Activated CD4-positive, alpha-beta T cell treated with anti-CD3 and anti-CD28 coated beads, Interleukin-2, amount 10 ng/mL, durations not matched to agents 24 days and 14 days (primary cell): ENCODE measurements around the gene PGBD1. TPM values are rescaled to one million over a fixed set of nuclear protein-coding genes. Genes with fewer than 3 reads are reported as not detected.

Source experiments
- DNase-seq: peaks from one replicate; pipeline ENCODE4 v3.0.0; 2022
- H3K27ac Mint-ChIP-seq: one replicate; pipeline ENCODE4 v1.8.0; 2022; ENCODE audit warnings: mild to moderate bottlenecking, mixed read lengths
- H3K27me3 Mint-ChIP-seq: one replicate; pipeline ENCODE4 v1.8.0; 2022; ENCODE audit warnings: mixed read lengths
- H3K36me3 Mint-ChIP-seq: one replicate; pipeline ENCODE4 v1.8.0; 2022; ENCODE audit warnings: low read depth, mild to moderate bottlenecking, mixed read lengths
- H3K4me1 Mint-ChIP-seq: one replicate; pipeline ENCODE4 v1.8.0; 2021; ENCODE audit warnings: mixed read lengths
- H3K4me3 Mint-ChIP-seq: one replicate; pipeline ENCODE4 v1.8.0; 2022; ENCODE audit warnings: mild to moderate bottlenecking, moderate library complexity, mixed read lengths
- H3K9me3 Mint-ChIP-seq: one replicate; pipeline ENCODE4 v1.8.0; 2021; ENCODE audit warnings: mixed read lengths
- intact Hi-C: fragments of 100-400 bp; cut with micrococcal nuclease; formaldehyde crosslinking; loops from one replicate; pipeline ENCODE4 v1.15.1; 2023
- total RNA-seq: library from RNA; stranded (reverse); gene quantifications from 2 replicates; pipeline ENCODE4 v1.2.3, GENCODE V29; 2022

The PGBD1 gene
- total RNA-seq, 1 donor from 2014 or later, result 1.8 TPM

- peaks cover 15% of the 10 kb centered on the region for H3K27me3 Mint-ChIP-seq
- H3K27ac Mint-ChIP-seq, result no peak overlapping the region
- H3K9me3 Mint-ChIP-seq, result no peaks in the 10 kb centered on the region
- peaks cover 8% of the 10 kb centered on the region for H3K36me3 Mint-ChIP-seq
- H3K4me1 Mint-ChIP-seq, result peaks cover 29% of the 10 kb centered on the region
- intact Hi-C loops, result loop anchor here (10.0 kb wide), 1 partner anchor 446 kb away; no protein-coding TSS in a partner anchor
- peak overlapping the region; percentile 98 for H3K4me3 Mint-ChIP-seq
- DNase-seq, result no peak
Measured at GRCh38 chr6:28351087-28351486, 69.7 kb downstream of the PGBD1 start.

GRCh38 chr6:28351493-28351925 lies 70.1 kb downstream of the PGBD1 start:
- intact Hi-C loops, result loop anchor here (10.0 kb wide), 1 partner anchor 447 kb away; no protein-coding TSS in a partner anchor
- H3K36me3 Mint-ChIP-seq, result peaks cover 8% of the 10 kb centered on the region
- H3K27me3 Mint-ChIP-seq, result peaks cover 12% of the 10 kb centered on the region
- peaks cover 29% of the 10 kb centered on the region for H3K4me1 Mint-ChIP-seq
- H3K4me3 Mint-ChIP-seq, result peak overlapping the region; percentile 20
- H3K27ac Mint-ChIP-seq, result no peak overlapping the region
- no peaks in the 10 kb centered on the region for H3K9me3 Mint-ChIP-seq
- DNase-seq, result no peak

Other genes with a start within 250 kb of the PGBD1 start
- 0.26 and 0.47 TPM in 2 replicates for gene ZNF165, start 201.0 kb upstream of the PGBD1 start, total RNA-seq
- 3.0 and 4.0 TPM in 2 replicates for gene ZSCAN16, start 157.0 kb upstream of the PGBD1 start, total RNA-seq
- 17.6 and 17.7 TPM in 2 replicates for gene ZKSCAN8, start 139.7 kb upstream of the PGBD1 start, total RNA-seq
- 5.2 and 6.3 TPM in 2 replicates for gene ZSCAN9, start 56.3 kb upstream of the PGBD1 start, total RNA-seq
- gene ZKSCAN4, start 29.3 kb upstream of the PGBD1 start, total RNA-seq, result 3.8 and 4.9 TPM in 2 replicates
- not detected in 2 replicates for gene NKAPL, start 22.3 kb upstream of the PGBD1 start, total RNA-seq
- gene ZSCAN26, start 14.4 kb upstream of the PGBD1 start, total RNA-seq, result 5.9 and 7.7 TPM in 2 replicates
- 0.54 and 0.79 TPM in 2 replicates for gene ZSCAN31, start 54.6 kb downstream of the PGBD1 start, total RNA-seq
- gene ZKSCAN3, start 68.4 kb downstream of the PGBD1 start, total RNA-seq, result 2.7 and 2.9 TPM in 2 replicates
- 5.8 and 5.9 TPM in 2 replicates for gene ZSCAN12, start 118.2 kb downstream of the PGBD1 start, total RNA-seq
- gene ZSCAN23, start 161.9 kb downstream of the PGBD1 start, total RNA-seq, result 1.2 and 2.8 TPM in 2 replicates
- not detected in 2 replicates for gene GPX6, start 234.2 kb downstream of the PGBD1 start, total RNA-seq
- not detected in 2 replicates for gene GPX5, start 244.3 kb downstream of the PGBD1 start, total RNA-seq